ENCODE results near the gene RYR3.

Gene RYR3

GRCh38 chr15:33445984-33446383, 135.2 kb downstream of the RYR3 start:
- no peak overlapping the region for H2BK120ac ChIP-seq (ENCODE audit: insufficient read depth, low read length, poor library complexity)
- WGBS (ENCODE audit: extremely low coverage, insufficient coverage, insufficient read length) = no CpG with 5 or more reads among the region's 4 CpGs
- H3K79me2 ChIP-seq (ENCODE audit: control insufficient read depth, insufficient read depth, low read length, poor library complexity) = no peaks in the 10 kb centered on the region
- no peak overlapping the region for H3K4me2 ChIP-seq (ENCODE audit: low read length)
- no peak overlapping the region for H3K14ac ChIP-seq (ENCODE audit: low read length)
- H2BK12ac ChIP-seq (ENCODE audit: low read length) = no peak overlapping the region
- H3K4me1 ChIP-seq (ENCODE audit: control insufficient read depth in 1 of 2, insufficient read depth in 2 of 2, low read length in 2 of 2) = peaks cover 13 to 18% of the 10 kb centered on the region in 2 experiments
- no peaks in the 10 kb centered on the region for H3K9me3 ChIP-seq (ENCODE audit: insufficient read depth, low read depth, low read length)
- H3K18ac ChIP-seq (ENCODE audit: low read length) = no peak overlapping the region
- no peak overlapping the region for H2AK5ac ChIP-seq (ENCODE audit: low read length)
- no peaks in the 10 kb centered on the region for H3K27me3 ChIP-seq (ENCODE audit: insufficient read depth, low read length)
- no peak overlapping the region for H4K12ac ChIP-seq (ENCODE audit: low read depth, low read length)
- no peaks in the 10 kb centered on the region for H3K36me3 ChIP-seq (ENCODE audit: control insufficient read depth in 1 of 2, insufficient read depth in 2 of 2, low read length in 2 of 2)
- H2BK5ac ChIP-seq (ENCODE audit: low read depth, low read length, poor library complexity) = no peak overlapping the region
- no peak overlapping the region for H3K9ac ChIP-seq (ENCODE audit: low read length)
- H3K4me3 ChIP-seq (ENCODE audit: low read depth, low read length) = no peak overlapping the region
- no peak for DNase-seq
- no peak overlapping the region for H3K4ac ChIP-seq (ENCODE audit: low read depth, low read length)
- no peak overlapping the region for H2AFZ ChIP-seq (ENCODE audit: insufficient read depth, low read length, poor library complexity)
- H3K27ac ChIP-seq (ENCODE audit: low read depth, low read length) = no peak overlapping the region
- no peak overlapping the region for H3K23ac ChIP-seq (ENCODE audit: low read length)
- peaks cover 3% of the 10 kb centered on the region for H3K79me1 ChIP-seq (ENCODE audit: low read length)
- no peak overlapping the region for H4K91ac ChIP-seq (ENCODE audit: low read depth, low read length)
- H4K8ac ChIP-seq (ENCODE audit: low read depth, low read length) = no peak overlapping the region

GRCh38 chr15:33448151-33448550, 137.4 kb downstream of the RYR3 start:
- DNase-seq = no peak
- no peak overlapping the region for H4K12ac ChIP-seq (ENCODE audit: low read depth, low read length)
- H4K8ac ChIP-seq (ENCODE audit: low read depth, low read length) = no peak overlapping the region
- peak overlapping the region; percentile 50 for H3K27ac ChIP-seq (ENCODE audit: low read depth, low read length)
- H3K36me3 ChIP-seq (ENCODE audit: control insufficient read depth in 1 of 2, insufficient read depth in 2 of 2, low read length in 2 of 2) = no peaks in the 10 kb centered on the region
- H4K91ac ChIP-seq (ENCODE audit: low read depth, low read length) = no peak overlapping the region
- no peak overlapping the region for H3K14ac ChIP-seq (ENCODE audit: low read length)
- H3K4ac ChIP-seq (ENCODE audit: low read depth, low read length) = no peak overlapping the region
- H3K4me3 ChIP-seq (ENCODE audit: low read depth, low read length) = no peak overlapping the region
- H3K4me1 ChIP-seq (ENCODE audit: control insufficient read depth in 1 of 2, insufficient read depth in 2 of 2, low read length in 2 of 2) = peaks cover 12 to 15% of the 10 kb centered on the region in 2 experiments
- no CpG with 5 or more reads among the region's 4 CpGs for WGBS (ENCODE audit: extremely low coverage, insufficient coverage, insufficient read length)
- peak overlapping the region; percentile 47 for H2BK12ac ChIP-seq (ENCODE audit: low read length)
- H3K9me3 ChIP-seq (ENCODE audit: insufficient read depth, low read depth, low read length) = no peaks in the 10 kb centered on the region
- no peak overlapping the region for H2AK5ac ChIP-seq (ENCODE audit: low read length)
- H3K18ac ChIP-seq (ENCODE audit: low read length) = no peak overlapping the region
- H3K79me1 ChIP-seq (ENCODE audit: low read length) = peaks cover 3% of the 10 kb centered on the region
- H2AFZ ChIP-seq (ENCODE audit: insufficient read depth, low read length, poor library complexity) = no peak overlapping the region
- no peak overlapping the region for H3K23ac ChIP-seq (ENCODE audit: low read length)
- H2BK5ac ChIP-seq (ENCODE audit: low read depth, low read length, poor library complexity) = peak overlapping the region; percentile 56
- H2BK120ac ChIP-seq (ENCODE audit: insufficient read depth, low read length, poor library complexity) = no peak overlapping the region
- no peaks in the 10 kb centered on the region for H3K79me2 ChIP-seq (ENCODE audit: control insufficient read depth, insufficient read depth, low read length, poor library complexity)
- H3K4me2 ChIP-seq (ENCODE audit: low read length) = peak overlapping the region; percentile 18
- no peaks in the 10 kb centered on the region for H3K27me3 ChIP-seq (ENCODE audit: insufficient read depth, low read length)
- no peak overlapping the region for H3K9ac ChIP-seq (ENCODE audit: low read length)

- Histone ChIP-seq H3K4me2 (ENCODE audit: low read length) (no peak overlapping the region), H3K4me1 (ENCODE audit: control insufficient read depth in 1 of 2, insufficient read depth in 2 of 2, low read length in 2 of 2) (peaks cover 12 to 15% of the 10 kb centered on the region in 2 experiments), H3K4ac (ENCODE audit: low read depth, low read length) (no peak overlapping the region), H4K91ac (ENCODE audit: low read depth, low read length) (peak overlapping the region; percentile 73), H2BK12ac (ENCODE audit: low read length) (peak overlapping the region; percentile 72), H3K79me2 (ENCODE audit: control insufficient read depth, insufficient read depth, low read length, poor library complexity) (no peaks in the 10 kb centered on the region), H3K23ac (ENCODE audit: low read length) (no peak overlapping the region), H4K12ac (ENCODE audit: low read depth, low read length) (no peak overlapping the region), H2BK5ac (ENCODE audit: low read depth, low read length, poor library complexity) (peak overlapping the region; percentile 55), H3K27ac (ENCODE audit: low read depth, low read length) (peak overlapping the region; percentile 50), H2AK5ac (ENCODE audit: low read length) (no peak overlapping the region), H3K9ac (ENCODE audit: low read length) (no peak overlapping the region), H3K18ac (ENCODE audit: low read length) (peak overlapping the region; percentile 13), H4K8ac (ENCODE audit: low read depth, low read length) (no peak overlapping the region), H3K27me3 (ENCODE audit: insufficient read depth, low read length) (no peaks in the 10 kb centered on the region), H2AFZ (ENCODE audit: insufficient read depth, low read length, poor library complexity) (no peak overlapping the region), H3K9me3 (ENCODE audit: insufficient read depth, low read depth, low read length) (no peaks in the 10 kb centered on the region), H3K79me1 (ENCODE audit: low read length) (peaks cover 3% of the 10 kb centered on the region), H3K4me3 (ENCODE audit: low read depth, low read length) (no peak overlapping the region), H3K36me3 (ENCODE audit: control insufficient read depth in 1 of 2, insufficient read depth in 2 of 2, low read length in 2 of 2) (no peaks in the 10 kb centered on the region), H3K14ac (ENCODE audit: low read length) (no peak overlapping the region), H2BK120ac (ENCODE audit: insufficient read depth, low read length, poor library complexity) (peak overlapping the region; percentile 45)
- no CpG with 5 or more reads among the region's 9 CpGs for WGBS (ENCODE audit: extremely low coverage, insufficient coverage, insufficient read length)
- DNase-seq = peak in 1 of 2 donors; percentile 10
Observed at GRCh38 chr15:33448961-33449606, 138.3 kb downstream of the RYR3 start.

- no peak overlapping the region for H3K18ac ChIP-seq (ENCODE audit: low read length)
- H4K91ac ChIP-seq (ENCODE audit: low read depth, low read length) = no peak overlapping the region
- no CpG with 5 or more reads among the region's 3 CpGs for WGBS (ENCODE audit: extremely low coverage, insufficient coverage, insufficient read length)
- H2BK120ac ChIP-seq (ENCODE audit: insufficient read depth, low read length, poor library complexity) = no peak overlapping the region
- no peak overlapping the region for H3K4ac ChIP-seq (ENCODE audit: low read depth, low read length)
- no peak overlapping the region for H2AK5ac ChIP-seq (ENCODE audit: low read length)
- H3K27me3 ChIP-seq (ENCODE audit: insufficient read depth, low read length) = no peaks in the 10 kb centered on the region
- no peaks in the 10 kb centered on the region for H3K79me2 ChIP-seq (ENCODE audit: control insufficient read depth, insufficient read depth, low read length, poor library complexity)
- no peak overlapping the region for H3K23ac ChIP-seq (ENCODE audit: low read length)
- H3K36me3 ChIP-seq (ENCODE audit: control insufficient read depth in 1 of 2, insufficient read depth in 2 of 2, low read length in 2 of 2) = no peaks in the 10 kb centered on the region
- no peak overlapping the region for H2AFZ ChIP-seq (ENCODE audit: insufficient read depth, low read length, poor library complexity)
- peaks cover 3% of the 10 kb centered on the region for H3K79me1 ChIP-seq (ENCODE audit: low read length)
- no peak overlapping the region for H4K12ac ChIP-seq (ENCODE audit: low read depth, low read length)
- no peak overlapping the region for H2BK12ac ChIP-seq (ENCODE audit: low read length)
- no peak overlapping the region for H3K4me3 ChIP-seq (ENCODE audit: low read depth, low read length)
- H3K14ac ChIP-seq (ENCODE audit: low read length) = no peak overlapping the region
- peaks cover 12 to 15% of the 10 kb centered on the region in 2 experiments for H3K4me1 ChIP-seq (ENCODE audit: control insufficient read depth in 1 of 2, insufficient read depth in 2 of 2, low read length in 2 of 2)
- no peak for DNase-seq
- no peak overlapping the region for H4K8ac ChIP-seq (ENCODE audit: low read depth, low read length)
- no peak overlapping the region for H3K9ac ChIP-seq (ENCODE audit: low read length)
- no peaks in the 10 kb centered on the region for H3K9me3 ChIP-seq (ENCODE audit: insufficient read depth, low read depth, low read length)
- no peak overlapping the region for H3K27ac ChIP-seq (ENCODE audit: low read depth, low read length)
- no peak overlapping the region for H2BK5ac ChIP-seq (ENCODE audit: low read depth, low read length, poor library complexity)
- H3K4me2 ChIP-seq (ENCODE audit: low read length) = no peak overlapping the region
Observed at GRCh38 chr15:33449810-33450209, 139.0 kb downstream of the RYR3 start.
